ENCODE measurements around the gene CTXN1.

CTXN1 gene

GRCh38 chr19:7905859-7906258 is 20.1 kb downstream of the CTXN1 start:
- peaks cover 22% of the 10 kb centered on the region for H3K4me1 Mint-ChIP-seq (ENCODE audit: low read depth)

GRCh38 chr19:7905268-7905667 is 20.7 kb downstream of the CTXN1 start:
- Mint-ChIP-seq H3K27ac (peak overlapping the region; percentile 83), H3K36me3 (peaks cover 2% of the 10 kb centered on the region)

More at GRCh38 chr19:7905859-7906258, 20.1 kb downstream of the CTXN1 start:
- Mint-ChIP-seq H3K27ac (peak overlapping the region; percentile 78), H3K9me3 (ENCODE audit: low read depth) (no peaks in the 10 kb centered on the region), H3K36me3 (peaks cover 2% of the 10 kb centered on the region), H3K27me3 (no peaks in the 10 kb centered on the region), H3K4me3 (peak overlapping the region; percentile 81)

GRCh38 chr19:7904074-7905020 is 21.6 kb downstream of the CTXN1 start:
- Mint-ChIP-seq H3K36me3 (peaks cover 2% of the 10 kb centered on the region), H3K9me3 (ENCODE audit: low read depth) (no peaks in the 10 kb centered on the region), H3K4me1 (ENCODE audit: low read depth) (peaks cover 22% of the 10 kb centered on the region), H3K27ac (peak overlapping the region; percentile 83), H3K27me3 (no peaks in the 10 kb centered on the region), H3K4me3 (peak overlapping the region; percentile 85)

More at GRCh38 chr19:7905268-7905667, 20.7 kb downstream of the CTXN1 start:
- no peaks in the 10 kb centered on the region for H3K27me3 Mint-ChIP-seq
- H3K9me3 Mint-ChIP-seq (ENCODE audit: low read depth): no peaks in the 10 kb centered on the region
- peak overlapping the region; percentile 85 for H3K4me3 Mint-ChIP-seq
- peaks cover 22% of the 10 kb centered on the region for H3K4me1 Mint-ChIP-seq (ENCODE audit: low read depth)

GRCh38 chr19:7903244-7904073 is 22.5 kb downstream of the CTXN1 start, which contains the start of gene MAP2K7:
Gene MAP2K7, plus strand, starts transcription at chr19:7903877. Its CDS starts 68 bp downstream, at chr19:7903945.
- Mint-ChIP-seq H3K36me3 (peaks cover 2% of the 10 kb centered on the region), H3K27me3 (no peaks in the 10 kb centered on the region), H3K9me3 (ENCODE audit: low read depth) (no peaks in the 10 kb centered on the region), H3K4me3 (peak within 1 kb of the TSS; percentile 89), H3K4me1 (ENCODE audit: low read depth) (peaks cover 22% of the 10 kb centered on the region), H3K27ac (peak within 1 kb of the TSS; percentile 89)

GRCh38 chr19:7902796-7903243 is 23.1 kb downstream of the CTXN1 start:
- Mint-ChIP-seq H3K4me3 (peak overlapping the region; percentile 89), H3K9me3 (ENCODE audit: low read depth) (no peaks in the 10 kb centered on the region), H3K4me1 (ENCODE audit: low read depth) (peaks cover 22% of the 10 kb centered on the region), H3K27me3 (no peaks in the 10 kb centered on the region), H3K27ac (peak overlapping the region; percentile 89), H3K36me3 (peaks cover 2% of the 10 kb centered on the region)

GRCh38 chr19:7901337-7901736 is 24.6 kb downstream of the CTXN1 start:
- Mint-ChIP-seq H3K27ac (no peak overlapping the region), H3K4me1 (ENCODE audit: low read depth) (peaks cover 20% of the 10 kb centered on the region), H3K36me3 (peaks cover 2% of the 10 kb centered on the region), H3K4me3 (peak overlapping the region; percentile 63), H3K9me3 (ENCODE audit: low read depth) (no peaks in the 10 kb centered on the region), H3K27me3 (no peaks in the 10 kb centered on the region)

- peaks cover 20% of the 10 kb centered on the region for H3K4me1 Mint-ChIP-seq (ENCODE audit: low read depth)
- peaks cover 2% of the 10 kb centered on the region for H3K36me3 Mint-ChIP-seq
- H3K4me3 Mint-ChIP-seq: no peak overlapping the region
- no peak overlapping the region for H3K27ac Mint-ChIP-seq
- no peaks in the 10 kb centered on the region for H3K9me3 Mint-ChIP-seq (ENCODE audit: low read depth)
- H3K27me3 Mint-ChIP-seq: no peaks in the 10 kb centered on the region
Observed at GRCh38 chr19:7900931-7901330, 25.0 kb downstream of the CTXN1 start.

- H3K4me1 Mint-ChIP-seq (ENCODE audit: low read depth): peaks cover 16% of the 10 kb centered on the region
- H3K36me3 Mint-ChIP-seq: no peaks in the 10 kb centered on the region
- no peaks in the 10 kb centered on the region for H3K27me3 Mint-ChIP-seq
- no peak overlapping the region for H3K27ac Mint-ChIP-seq
- no peak overlapping the region for H3K4me3 Mint-ChIP-seq
- no peaks in the 10 kb centered on the region for H3K9me3 Mint-ChIP-seq (ENCODE audit: low read depth)
Observed at GRCh38 chr19:7900401-7900870, 25.5 kb downstream of the CTXN1 start.

- H3K9me3 Mint-ChIP-seq (ENCODE audit: low read depth): no peaks in the 10 kb centered on the region
- H3K27me3 Mint-ChIP-seq: no peaks in the 10 kb centered on the region
- H3K36me3 Mint-ChIP-seq: no peaks in the 10 kb centered on the region
- peaks cover 12% of the 10 kb centered on the region for H3K4me1 Mint-ChIP-seq (ENCODE audit: low read depth)
- H3K27ac Mint-ChIP-seq: no peak overlapping the region
- no peak overlapping the region for H3K4me3 Mint-ChIP-seq
Observed at GRCh38 chr19:7899751-7900378, 26.1 kb downstream of the CTXN1 start.

- Mint-ChIP-seq H3K4me3 (no peak overlapping the region), H3K4me1 (ENCODE audit: low read depth) (peaks cover 8% of the 10 kb centered on the region), H3K36me3 (no peaks in the 10 kb centered on the region), H3K9me3 (ENCODE audit: low read depth) (no peaks in the 10 kb centered on the region), H3K27ac (no peak overlapping the region), H3K27me3 (peaks cover 3% of the 10 kb centered on the region)
Observed at GRCh38 chr19:7898967-7899366, 27.0 kb downstream of the CTXN1 start.

- Mint-ChIP-seq H3K27ac (no peak overlapping the region), H3K4me1 (ENCODE audit: low read depth) (no peaks in the 10 kb centered on the region), H3K4me3 (no peak overlapping the region), H3K27me3 (peaks cover 3% of the 10 kb centered on the region), H3K9me3 (ENCODE audit: low read depth) (no peaks in the 10 kb centered on the region), H3K36me3 (no peaks in the 10 kb centered on the region)
Observed at GRCh38 chr19:7897292-7897691, 28.6 kb downstream of the CTXN1 start.

- Mint-ChIP-seq H3K4me3 (no peak overlapping the region), H3K4me1 (ENCODE audit: low read depth) (no peaks in the 10 kb centered on the region), H3K27ac (no peak overlapping the region), H3K9me3 (ENCODE audit: low read depth) (no peaks in the 10 kb centered on the region), H3K27me3 (peaks cover 3% of the 10 kb centered on the region), H3K36me3 (no peaks in the 10 kb centered on the region)
Observed at GRCh38 chr19:7895565-7895964, 30.4 kb downstream of the CTXN1 start.

GRCh38 chr19:7894612-7895309 is 31.2 kb downstream of the CTXN1 start:
- H3K4me3 Mint-ChIP-seq: no peak overlapping the region
- peaks cover 3% of the 10 kb centered on the region for H3K27me3 Mint-ChIP-seq
- no peaks in the 10 kb centered on the region for H3K9me3 Mint-ChIP-seq (ENCODE audit: low read depth)
- H3K27ac Mint-ChIP-seq: no peak overlapping the region
- no peaks in the 10 kb centered on the region for H3K4me1 Mint-ChIP-seq (ENCODE audit: low read depth)
- H3K36me3 Mint-ChIP-seq: no peaks in the 10 kb centered on the region
